ENCODE measurements around the gene JAZF1. TPM values are rescaled to one million over a fixed set of nuclear protein-coding genes. Genes with fewer than 3 reads are reported as not detected.

Gene JAZF1
- total and polyA plus RNA-seq, 2 of the 8 experiments (the other 6 are each of a cell fraction or from before 2014, with no cell fraction given): 2.6 to 21.8 TPM

DNA sequence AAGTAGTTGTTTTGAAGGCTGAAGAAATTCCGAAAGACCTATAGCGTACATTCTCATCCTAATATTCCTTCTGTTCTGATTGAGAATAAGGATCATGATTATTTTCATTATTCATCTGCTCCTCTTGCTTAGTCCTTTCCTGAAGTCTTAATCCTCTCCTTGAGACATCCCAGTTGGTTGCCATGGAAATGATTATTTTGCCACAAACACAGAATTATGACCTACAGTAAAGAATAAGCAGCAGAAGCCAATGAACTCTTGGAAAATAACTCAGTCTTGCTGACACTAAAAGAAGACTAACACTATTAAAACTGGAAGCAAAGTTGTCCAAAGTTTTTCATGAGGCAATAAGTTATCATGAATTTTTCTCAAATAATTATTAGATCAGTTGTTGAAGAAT lies 47.8 kb upstream of the JAZF1 start:
- Histone ChIP-seq H4K5ac (ENCODE audit: insufficient read length, low read depth, low read length) (no peak overlapping the region), H3K4me1 (replicated peaks in 1 of 4; ENCODE audit: control insufficient read depth in 3 of 4, insufficient read depth in 4 of 4, low read length in 3 of 4) (peaks cover 7 to 17% (median 11%) of the 10 kb centered on the region in 4 experiments; a peak in 6 of 7 replicates), H2BK120ac (replicated peaks; ENCODE audit: low read depth, low read length) (no peak overlapping the region), H2BK15ac (ENCODE audit: low read length) (no peak overlapping the region), H3K9me3 (ENCODE audit: insufficient read depth in 2 of 2, low read depth in 1 of 2, low read length in 1 of 2) (peaks cover 0 to 2% of the 10 kb centered on the region in 2 experiments; a peak in 1 of 4 replicates), H3K4me3 (ENCODE audit: extremely low read depth in 1 of 4, insufficient read depth in 2 of 4, low read depth in 3 of 4, low read length in 4 of 4) (no peak overlapping the region), H3K9ac (replicated peaks in 1 of 4; ENCODE audit: extremely low read depth in 1 of 4, low read depth in 3 of 4, low read length in 3 of 4) (no peak overlapping the region), H3K14ac (ENCODE audit: insufficient read length) (no peak overlapping the region), H3K23me2 (ENCODE audit: low read depth, low read length) (no peaks in the 10 kb centered on the region), H3K18ac (ENCODE audit: extremely low read depth, low read length) (no peak overlapping the region), H3K36me3 (ENCODE audit: control insufficient read depth in 2 of 4, insufficient read depth in 4 of 4, low read length in 3 of 4) (no peaks in the 10 kb centered on the region), H2AFZ (ENCODE audit: low read length) (no peak overlapping the region), H2AK5ac (ENCODE audit: low read depth, low read length) (no peak overlapping the region), H4K20me1 (replicated peaks in 1 of 2; ENCODE audit: control insufficient read depth in 1 of 2, insufficient read depth in 2 of 2, low read length in 2 of 2) (no peaks in the 10 kb centered on the region), H3K79me1 (ENCODE audit: low read depth, low read length) (no peaks in the 10 kb centered on the region), H4K8ac (ENCODE audit: extremely low read depth, insufficient read depth, low read length) (no peak overlapping the region), H3K56ac (replicated peaks; ENCODE audit: insufficient read length, low read depth, low read length) (no peak overlapping the region), H2BK12ac (ENCODE audit: low read depth, low read length) (no peak overlapping the region), H3K4me2 (ENCODE audit: insufficient read depth in 1 of 2, low read depth in 2 of 2, low read length in 2 of 2) (no peak overlapping the region), H2BK5ac (ENCODE audit: low read depth, low read length) (no peak overlapping the region), H3K23ac (ENCODE audit: insufficient read length) (no peak overlapping the region), H2BK20ac (ENCODE audit: low read length) (no peak overlapping the region), H4K91ac (replicated peaks; ENCODE audit: insufficient read length, low read length) (no peak overlapping the region), H3K4ac (replicated peaks; ENCODE audit: insufficient read length, low read depth, low read length) (no peak overlapping the region), H3K27me3 (replicated peaks in 1 of 4; ENCODE audit: control insufficient read depth in 3 of 4, extremely low read depth in 1 of 4, insufficient read depth in 3 of 4, low read length in 3 of 4) (no peaks in the 10 kb centered on the region), H3K27ac (ENCODE audit: low read depth, low read length) (no peak overlapping the region), H3K79me2 (ENCODE audit: control insufficient read depth in 1 of 2, insufficient read depth in 2 of 2, low read length in 2 of 2) (no peaks in the 10 kb centered on the region)
- CTCF ChIA-PET (ENCODE audit: partially characterized antibody): interaction anchor here (0.8 kb wide), 1 partner anchor 35 kb away, joined by 3 read pairs; no protein-coding TSS in a partner anchor
- POLR2A ChIA-PET (ENCODE audit: partially characterized antibody): no interaction called here
- no peak for FAIRE-seq
- WGBS, 2 experiments (ENCODE audit: extremely low coverage in 1 of 2, insufficient coverage in 1 of 2, insufficient read length in 1 of 2, insufficient replicate concordance in 2 of 2, low coverage in 1 of 2, low lambda C conversion rate in 2 of 2, missing lambda C conversion rate in 1 of 2): 70% methylated on average over 2 of the region's 2 CpGs; no CpG with 5 or more reads in 1 of the 2 experiments
- DNase-seq (ENCODE audit: low read depth in 1 of 2, low spot score in 2 of 2): no peak
- TF ChIP-seq KDM4A (IDR thresholded peaks at IDR 0.05; ENCODE audit: low read depth, low read length, severe bottlenecking): no peak
- TF ChIP-seq ASH2L (IDR thresholded peaks at IDR 0.05; ENCODE audit: low read length): no peak
- TF ChIP-seq CHD1 (IDR thresholded peaks at IDR 0.05; ENCODE audit: low read depth, low read length): no peak
- TF ChIP-seq YY1 (IDR thresholded peaks at IDR 0.05; ENCODE audit: low read depth, low read length): no peak
- TF ChIP-seq EP300 (IDR thresholded peaks at IDR 0.05; ENCODE audit: borderline replicate concordance in 1 of 2, low read depth in 2 of 2, low read length in 2 of 2): no peak
- TF ChIP-seq SP1 (IDR thresholded peaks at IDR 0.05; ENCODE audit: low read depth, low read length): no peak
- TF ChIP-seq SAP30 (IDR thresholded peaks at IDR 0.05; ENCODE audit: insufficient read depth, insufficient replicate concordance, low read length): no peak
- TF ChIP-seq KDM1A (IDR thresholded peaks at IDR 0.05; ENCODE audit: borderline replicate concordance, low read length): no peak
- no peak for TF ChIP-seq SP2 (IDR thresholded peaks at IDR 0.05; ENCODE audit: low read length)
- TF ChIP-seq POLR2AphosphoS5 (IDR thresholded peaks at IDR 0.05; ENCODE audit: low read depth, low read length): no peak
- no peak for TF ChIP-seq EGR1 (IDR thresholded peaks at IDR 0.05; ENCODE audit: borderline replicate concordance, low read depth, low read length)
- no peak for TF ChIP-seq POU5F1 (IDR thresholded peaks at IDR 0.05; ENCODE audit: low read depth, low read length)
- no peak for TF ChIP-seq TAF1 (IDR thresholded peaks at IDR 0.05; ENCODE audit: low read depth, low read length)
- no peak for TF ChIP-seq RAD21 (IDR thresholded peaks at IDR 0.05 in 1 of 2, conservative IDR thresholded peaks at IDR 0.05 in 1 of 2; ENCODE audit: low read depth in 2 of 2, low read length in 2 of 2)
- no peak for TF ChIP-seq RXRA (IDR thresholded peaks at IDR 0.05; ENCODE audit: insufficient read depth, low read depth, low read length)

All from H1 (cell line).